OCI-LY7 (cell line): ENCODE results near the gene KCNMB2. TPM values are rescaled to one million over a fixed set of nuclear protein-coding genes. Genes with fewer than 3 reads are reported as not detected.

Experiments
- BruUV-seq: library from RNA; stranded (reverse); fragments of 400-500 nt; replicated peaks from 2 replicates; lab custom pipeline; 2021; lab: Mats Ljungman, UMichigan
- CTCF ChIA-PET: fragments of 300-600 bp; sonication (Branson Sonifier 250); formaldehyde crosslinking; loops from one replicate; lab custom pipeline; 2022; ENCODE audit warnings: antibody characterized with exemption; ENCODE audit not compliant: unreplicated experiment; lab: Charles Lee
- POLR2A ChIA-PET: fragments of 300-600 bp; sonication (Branson Sonifier 250); formaldehyde crosslinking; loops from one replicate; lab custom pipeline; 2022; ENCODE audit warnings: antibody characterized with exemption; lab: Charles Lee
- DNase-seq: peaks from one replicate; pipeline ENCODE4 v3.0.0-alpha.2; 2015; ENCODE audit warnings: low spot score
- H2AFZ ChIP-seq: fragments of 200-600 bp; sonication (generic), shearing (Covaris generic); 2 replicates; pipeline ENCODE4 v1.6.1; 2014; ENCODE audit warnings: mild to moderate bottlenecking, antibody characterized with exemption, low read length, moderate library complexity
- H3K27ac ChIP-seq: fragments of 200-600 bp; sonication (generic); 2 replicates; pipeline ENCODE4 v1.5.1; 2014; ENCODE audit warnings: mixed run types, low read depth, mild to moderate bottlenecking, moderate library complexity, low read length, inconsistent platforms; ENCODE audit not compliant: poor library complexity, severe bottlenecking
- H3K36me3 ChIP-seq: fragments of 200-600 bp; sonication (generic); 2 replicates; pipeline ENCODE4 v1.6.1; 2014; ENCODE audit warnings: mild to moderate bottlenecking, antibody characterized with exemption, low read length, moderate library complexity, mixed read lengths; ENCODE audit not compliant: insufficient read depth
- H3K4me1 ChIP-seq: fragments of 200-600 bp; sonication (generic); 2 replicates; pipeline ENCODE4 v1.5.1; 2014; ENCODE audit warnings: mild to moderate bottlenecking, low read length; ENCODE audit not compliant: insufficient read depth, poor library complexity, severe bottlenecking
- H3K4me2 ChIP-seq: fragments of 200-600 bp; sonication (generic); 2 replicates; pipeline ENCODE4 v1.6.1; 2014; ENCODE audit warnings: mild to moderate bottlenecking, low read length
- H3K4me3 ChIP-seq: fragments of 200-600 bp; sonication (generic); 2 replicates; pipeline ENCODE4 v1.5.1; 2014; ENCODE audit warnings: mild to moderate bottlenecking, low read depth, low read length; ENCODE audit not compliant: poor library complexity, severe bottlenecking
- H3K79me2 ChIP-seq: fragments of 200-600 bp; sonication (generic); 2 replicates; pipeline ENCODE4 v1.6.1; 2016; ENCODE audit warnings: low read depth, mild to moderate bottlenecking, low read length, moderate library complexity, mixed read lengths; ENCODE audit not compliant: insufficient read depth
- H3K9me2 ChIP-seq: fragments of 200-600 bp; sonication (generic); 2 replicates; pipeline ENCODE4 v1.6.1; 2016; ENCODE audit warnings: mild to moderate bottlenecking, low read length, mixed read lengths; ENCODE audit not compliant: insufficient read depth
- H3K9me3 ChIP-seq: fragments of 200-600 bp; sonication (generic); 2 replicates; pipeline ENCODE4 v1.6.1; 2014; ENCODE audit warnings: mild to moderate bottlenecking, mixed run types, low read length, mixed read lengths
- H4K20me1 ChIP-seq: fragments of 200-600 bp; sonication (generic); 2 replicates; pipeline ENCODE4 v1.6.1; 2014; ENCODE audit warnings: mild to moderate bottlenecking, antibody characterized with exemption, low read length, moderate library complexity, mixed read lengths; ENCODE audit not compliant: insufficient read depth
- CTCF ChIP-seq: fragments of 200-600 bp; sonication (generic); conservative IDR thresholded peaks from 2 replicates; pipeline ENCODE4 v1.5.1; 2014; ENCODE audit warnings: mild to moderate bottlenecking, antibody characterized with exemption, low read length, moderate library complexity, mixed read lengths
- EZH2phosphoT487 ChIP-seq: fragments of 200-600 bp; sonication (generic); IDR thresholded peaks from 2 replicates; pipeline ENCODE4 v1.6.1; 2018; ENCODE audit warnings: low read depth, borderline replicate concordance, mild to moderate bottlenecking, mixed run types, antibody characterized with exemption, low read length, moderate library complexity, mixed read lengths
- intact Hi-C: fragments of 100-400 bp; cut with micrococcal nuclease; formaldehyde crosslinking; loops from one replicate; pipeline ENCODE4 v1.10.0; 2022; ENCODE audit not compliant: unreplicated experiment
- total RNA-seq, 2 experiments: library from RNA; depleted of rRNA in 1 of 2; stranded (reverse); fragments of >200 nt in 1 of 2; shearing (Covaris generic) in 1 of 2; gene quantifications; 2 replicates each; pipeline ENCODE4 v1.2.3, GENCODE V29; 2014 to 2022

Gene KCNMB2
- total RNA-seq, 2 experiments from 2014 or later: not detected

GRCh38 chr3:178807694-178808093 is 271.5 kb downstream of the KCNMB2 start:
- Histone ChIP-seq H3K27ac (no peak overlapping the region), H3K9me3 (no peaks in the 10 kb centered on the region), H3K79me2 (no peaks in the 10 kb centered on the region), H3K4me2 (no peak overlapping the region), H4K20me1 (no peaks in the 10 kb centered on the region), H3K9me2 (no peaks in the 10 kb centered on the region), H3K4me3 (no peak overlapping the region), H3K4me1 (no peaks in the 10 kb centered on the region), H2AFZ (no peak overlapping the region), H3K36me3 (no peaks in the 10 kb centered on the region)
- DNase-seq: no peak
- ChIA-PET CTCF (no interaction called here), POLR2A (no interaction called here)
- TF ChIP-seq CTCF (no peak), EZH2phosphoT487 (no peak)
- BruUV-seq: no TSS peak
- intact Hi-C loops: no loop called here

GRCh38 chr3:178808748-178809147 is 272.5 kb downstream of the KCNMB2 start:
- Histone ChIP-seq H2AFZ (no peak overlapping the region), H3K36me3 (no peaks in the 10 kb centered on the region), H4K20me1 (no peaks in the 10 kb centered on the region), H3K4me1 (no peaks in the 10 kb centered on the region), H3K27ac (no peak overlapping the region), H3K4me2 (no peak overlapping the region), H3K9me2 (no peaks in the 10 kb centered on the region), H3K9me3 (no peaks in the 10 kb centered on the region), H3K79me2 (no peaks in the 10 kb centered on the region), H3K4me3 (no peak overlapping the region)
- intact Hi-C loops: no loop called here
- no TSS peak for BruUV-seq
- TF ChIP-seq CTCF (no peak), EZH2phosphoT487 (no peak)
- no peak for DNase-seq
- CTCF ChIA-PET: no interaction called here
- POLR2A ChIA-PET: no interaction called here

- DNase-seq: no peak
- Histone ChIP-seq H3K36me3 (no peaks in the 10 kb centered on the region), H3K9me2 (no peaks in the 10 kb centered on the region), H3K79me2 (no peaks in the 10 kb centered on the region), H4K20me1 (no peaks in the 10 kb centered on the region), H3K4me2 (no peak overlapping the region), H2AFZ (no peak overlapping the region), H3K27ac (no peak overlapping the region), H3K4me3 (no peak overlapping the region), H3K9me3 (no peaks in the 10 kb centered on the region), H3K4me1 (no peaks in the 10 kb centered on the region)
- no peak for TF ChIP-seq CTCF
- no peak for TF ChIP-seq EZH2phosphoT487
- ChIA-PET CTCF (no interaction called here), POLR2A (no interaction called here)
- BruUV-seq: no TSS peak
- intact Hi-C loops: no loop called here
Measured at GRCh38 chr3:178810181-178810580, 273.9 kb downstream of the KCNMB2 start.
